Mesodermal cell (in vitro differentiated cells): Measurements from ENCODE around the gene IRX6.

Source experiments
- H3K27ac ChIP-seq: 2 replicates; pipeline ENCODE4 v1.7.0; 2013; ENCODE audit warnings: mild to moderate bottlenecking, low read depth, low read length, moderate library complexity; ENCODE audit not compliant: severe bottlenecking
- H3K36me3 ChIP-seq: 2 replicates; pipeline ENCODE4 v1.7.1; 2013; ENCODE audit warnings: mild to moderate bottlenecking, low read length, moderate library complexity; ENCODE audit not compliant: control insufficient read depth, insufficient read depth
- H3K4me1 ChIP-seq: one replicate; pipeline ENCODE4 v1.7.1; 2013; ENCODE audit warnings: mild to moderate bottlenecking, low read length; ENCODE audit not compliant: insufficient read depth, control insufficient read depth, poor library complexity, severe bottlenecking
- H3K4me3 ChIP-seq: 2 replicates; pipeline ENCODE4 v1.7.0; 2013; ENCODE audit warnings: low read length, control low read depth, mild to moderate bottlenecking; ENCODE audit not compliant: insufficient read depth, poor library complexity, severe bottlenecking; ENCODE audit errors: extremely low read depth
- H3K9me3 ChIP-seq: 2 replicates; pipeline ENCODE4 v1.7.1; 2013; ENCODE audit warnings: mild to moderate bottlenecking, low read length, moderate library complexity; ENCODE audit not compliant: control insufficient read depth
- WGBS, 2 experiments: methylation state at CpG; one replicate each; pipeline ENCODE4 v1.1.5; 2013; ENCODE audit warnings: missing lambda C conversion rate in 2 of 2; ENCODE audit not compliant: insufficient coverage in 2 of 2; 5-methylcytosine and 5-hydroxymethylcytosine counted together

Gene IRX6

DNA sequence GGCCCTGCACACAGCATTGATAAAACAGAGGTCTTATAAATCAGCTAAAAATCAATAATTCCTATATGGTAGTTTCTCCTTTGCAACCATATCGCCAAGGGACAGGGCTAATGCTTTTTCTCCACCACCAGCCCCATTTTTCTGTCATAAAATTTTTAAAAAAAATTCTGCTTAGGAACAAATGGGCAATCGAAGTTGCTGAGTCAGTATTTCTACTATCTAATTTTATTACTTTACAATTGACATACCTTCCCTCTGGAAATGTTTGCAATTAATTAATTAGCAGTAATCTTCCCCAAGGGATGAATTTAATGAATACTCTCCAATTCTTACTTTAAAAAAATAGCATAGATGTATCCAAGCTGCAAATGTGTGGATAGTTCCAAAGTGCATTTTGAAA, 1.7 kb upstream of the IRX6 start:
- H3K27ac ChIP-seq, result no peak overlapping the region
- no peaks in the 10 kb centered on the region for H3K36me3 ChIP-seq
- WGBS, 2 experiments, result no CpG with 5 or more reads among the region's 2 CpGs
- H3K4me3 ChIP-seq, result no peak overlapping the region
- peaks cover 6% of the 10 kb centered on the region for H3K4me1 ChIP-seq
- H3K9me3 ChIP-seq, result no peaks in the 10 kb centered on the region

DNA sequence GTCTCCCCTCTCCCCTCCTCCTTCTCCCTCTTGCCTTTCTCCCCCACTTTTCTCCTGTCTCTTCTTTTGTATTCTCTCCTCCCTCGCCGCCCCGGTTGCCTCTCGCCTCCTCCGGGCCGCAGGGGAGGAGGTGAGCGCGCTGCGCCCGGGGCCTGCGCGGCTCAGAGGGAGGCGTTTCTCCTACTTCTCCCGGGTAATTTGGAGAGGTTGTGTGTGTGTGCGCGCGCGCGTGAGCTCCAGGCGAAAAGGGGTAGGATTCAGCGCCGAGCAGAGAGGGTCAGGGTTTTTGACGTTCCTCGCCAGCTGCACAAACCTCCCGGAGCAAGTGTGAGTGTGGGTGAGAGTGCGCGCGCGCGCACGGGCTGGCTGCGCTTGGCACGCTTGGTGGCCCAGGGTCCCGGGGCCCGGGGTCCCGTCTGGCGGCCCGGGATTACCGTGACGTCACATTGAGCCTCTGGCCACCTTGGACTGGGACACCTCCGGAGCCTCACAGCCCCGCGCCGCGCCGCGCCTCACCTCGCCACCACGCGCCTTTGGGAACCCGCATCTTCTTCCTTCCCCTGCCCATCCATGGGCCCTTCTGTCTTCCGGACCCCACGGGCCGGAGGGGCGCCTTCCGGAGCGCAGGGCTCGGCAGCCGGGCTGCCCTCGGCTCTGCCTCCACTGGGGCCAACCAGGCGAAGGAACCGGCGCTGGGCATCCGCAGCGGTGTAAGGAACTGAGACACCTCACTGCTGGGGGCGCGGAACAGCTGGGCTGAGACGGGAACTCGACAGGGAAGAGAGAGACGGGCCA, 479 bp downstream of the IRX6 start:
- Histone ChIP-seq H3K9me3 (no peaks in the 10 kb centered on the region), H3K4me1 (peaks cover 17% of the 10 kb centered on the region), H3K4me3 (peak overlapping the region; percentile 11), H3K27ac (no peak overlapping the region), H3K36me3 (no peaks in the 10 kb centered on the region)
- 0% methylated on average over 45 to 52 of the region's 70 CpGs for WGBS, 2 experiments

DNA sequence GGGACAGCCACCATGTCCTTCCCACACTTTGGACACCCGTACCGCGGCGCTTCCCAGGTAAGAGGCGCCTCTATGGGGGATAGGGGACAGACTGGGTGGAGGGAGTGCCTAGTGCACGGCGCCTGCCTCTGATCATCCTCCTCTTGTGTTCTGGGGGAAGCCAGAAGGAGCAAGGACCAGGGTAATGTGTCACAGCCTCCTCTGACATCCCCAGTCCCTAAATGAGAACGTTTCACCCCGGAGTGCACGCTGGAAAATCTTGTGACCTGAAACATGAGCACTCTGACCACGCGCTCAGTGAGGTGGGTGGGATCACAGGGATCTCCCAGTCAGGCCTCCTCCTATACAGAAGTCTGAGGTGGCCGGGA, 1.1 kb downstream of the IRX6 start:
- no peaks in the 10 kb centered on the region for H3K9me3 ChIP-seq
- 0% methylated on average over 1 to 3 of the region's 13 CpGs for WGBS, 2 experiments
- H3K36me3 ChIP-seq, result no peaks in the 10 kb centered on the region
- no peak overlapping the region for H3K27ac ChIP-seq
- peaks cover 23% of the 10 kb centered on the region for H3K4me1 ChIP-seq
- H3K4me3 ChIP-seq, result peak overlapping the region; percentile 11

DNA sequence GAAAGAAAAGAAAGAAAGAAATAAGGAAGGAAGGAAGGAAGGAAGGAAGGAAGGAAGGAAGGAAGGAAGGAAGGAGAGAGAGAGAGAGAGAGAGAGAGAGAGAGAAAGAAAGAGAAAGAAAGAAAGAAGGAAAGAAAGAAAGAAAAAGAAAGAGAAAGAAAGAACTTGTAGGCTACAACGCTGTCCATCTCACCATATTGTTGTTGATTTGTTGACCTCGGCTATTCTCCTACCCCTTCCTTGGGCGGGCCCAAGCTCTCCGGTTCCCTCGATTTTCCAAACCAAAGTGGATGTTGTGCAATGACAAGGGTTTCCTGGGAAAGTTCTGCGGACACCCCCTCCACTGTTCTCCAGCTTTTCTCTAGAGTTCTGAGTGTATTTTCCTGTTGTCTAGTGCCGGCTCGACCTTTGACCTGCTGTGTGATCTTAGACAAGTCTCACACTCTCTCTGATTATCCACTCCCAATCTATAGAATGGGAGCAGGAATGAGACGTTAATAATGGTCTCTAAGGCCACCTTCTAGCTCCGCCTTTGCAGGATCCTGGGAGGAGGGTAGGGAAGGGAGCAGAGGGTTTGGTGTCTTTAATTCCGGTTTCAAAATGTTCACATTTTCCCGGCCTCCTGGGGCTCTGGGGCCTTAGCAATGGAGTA, 1.6 kb downstream of the IRX6 start:
- 43 to 44% methylated on average over 6 of the region's 12 CpGs for WGBS, 2 experiments
- H3K36me3 ChIP-seq, result no peaks in the 10 kb centered on the region
- H3K4me3 ChIP-seq, result no peak overlapping the region
- peaks cover 23% of the 10 kb centered on the region for H3K4me1 ChIP-seq
- no peak overlapping the region for H3K27ac ChIP-seq
- no peaks in the 10 kb centered on the region for H3K9me3 ChIP-seq

DNA sequence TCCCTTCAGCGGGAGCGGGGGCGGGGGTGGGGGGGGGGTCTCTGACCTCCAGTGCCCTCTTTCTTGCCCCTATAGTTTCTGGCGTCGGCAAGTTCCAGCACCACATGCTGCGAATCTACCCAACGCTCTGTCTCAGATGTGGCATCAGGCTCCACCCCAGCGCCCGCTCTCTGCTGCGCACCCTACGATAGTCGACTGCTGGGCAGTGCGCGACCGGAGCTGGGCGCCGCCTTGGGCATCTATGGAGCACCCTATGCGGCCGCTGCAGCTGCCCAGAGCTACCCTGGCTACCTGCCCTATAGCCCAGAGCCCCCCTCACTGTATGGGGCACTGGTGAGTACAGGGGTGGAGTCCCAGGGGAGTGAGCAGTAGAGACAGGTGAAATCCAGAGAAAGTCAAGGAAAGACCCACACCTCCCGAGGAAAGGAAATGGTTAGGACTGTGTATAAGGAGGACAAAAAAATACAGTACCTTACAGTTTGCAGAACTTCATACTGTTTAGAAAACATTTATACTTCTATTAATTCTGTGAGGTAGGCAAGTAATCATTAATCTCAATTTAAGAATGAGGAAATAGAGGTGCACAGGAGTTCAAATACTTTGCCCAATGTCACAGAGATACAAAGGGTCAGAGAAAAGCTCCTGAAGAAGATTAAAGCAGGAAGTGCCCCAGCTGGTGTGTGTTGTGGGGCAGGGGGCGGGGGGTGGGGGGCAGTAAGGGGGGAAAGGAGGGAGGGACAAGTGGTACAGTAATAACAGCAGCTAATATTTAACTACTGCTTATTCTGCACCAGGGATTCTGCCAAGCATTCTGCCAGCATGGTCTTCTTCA, 2.5 kb downstream of the IRX6 start:
- Histone ChIP-seq H3K9me3 (no peaks in the 10 kb centered on the region), H3K36me3 (no peaks in the 10 kb centered on the region), H3K4me3 (no peak overlapping the region), H3K4me1 (peaks cover 26% of the 10 kb centered on the region), H3K27ac (no peak overlapping the region)
- WGBS, 2 experiments, result 30 to 37% methylated on average over 4 to 16 of the region's 21 CpGs

DNA sequence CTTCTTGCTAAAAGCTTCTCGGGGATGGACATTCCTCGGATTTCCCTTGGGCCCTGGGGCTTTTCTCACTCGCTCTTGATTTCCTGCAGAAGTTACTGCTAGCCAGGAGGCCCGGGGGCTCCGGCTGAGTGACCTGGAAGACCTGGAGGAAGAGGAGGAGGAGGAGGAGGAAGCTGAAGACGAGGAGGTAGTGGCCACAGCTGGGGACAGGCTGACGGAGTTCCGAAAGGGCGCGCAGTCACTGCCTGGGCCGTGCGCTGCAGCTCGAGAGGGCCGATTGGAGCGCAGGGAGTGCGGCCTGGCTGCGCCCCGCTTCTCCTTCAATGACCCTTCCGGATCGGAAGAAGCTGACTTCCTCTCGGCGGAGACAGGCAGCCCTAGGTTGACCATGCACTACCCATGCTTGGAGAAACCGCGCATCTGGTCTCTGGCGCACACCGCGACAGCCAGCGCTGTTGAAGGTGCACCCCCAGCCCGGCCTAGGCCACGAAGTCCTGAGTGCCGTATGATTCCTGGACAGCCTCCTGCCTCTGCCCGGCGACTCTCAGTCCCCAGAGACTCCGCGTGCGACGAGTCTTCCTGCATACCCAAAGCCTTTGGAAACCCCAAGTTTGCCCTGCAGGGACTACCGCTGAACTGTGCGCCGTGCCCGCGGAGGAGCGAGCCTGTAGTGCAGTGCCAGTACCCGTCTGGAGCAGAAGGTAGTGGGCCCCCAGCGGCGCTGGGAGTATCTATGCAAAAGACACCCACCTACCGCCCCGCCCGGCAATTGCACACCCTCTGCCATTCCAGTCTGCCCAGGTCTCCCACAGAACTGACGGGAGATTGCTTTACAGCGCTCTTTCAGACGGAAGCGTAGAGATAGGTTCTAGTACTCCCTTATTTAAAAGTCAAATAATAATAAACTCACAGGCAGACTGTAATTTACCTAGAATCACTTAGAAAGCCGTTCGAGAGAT, 4.9 kb downstream of the IRX6 start:
- no peak overlapping the region for H3K27ac ChIP-seq
- H3K36me3 ChIP-seq, result no peaks in the 10 kb centered on the region
- H3K4me1 ChIP-seq, result peaks cover 24% of the 10 kb centered on the region
- no peaks in the 10 kb centered on the region for H3K9me3 ChIP-seq
- 7 to 16% methylated on average over 51 to 55 of the region's 55 CpGs for WGBS, 2 experiments
- peak overlapping the region; percentile 11 for H3K4me3 ChIP-seq

DNA sequence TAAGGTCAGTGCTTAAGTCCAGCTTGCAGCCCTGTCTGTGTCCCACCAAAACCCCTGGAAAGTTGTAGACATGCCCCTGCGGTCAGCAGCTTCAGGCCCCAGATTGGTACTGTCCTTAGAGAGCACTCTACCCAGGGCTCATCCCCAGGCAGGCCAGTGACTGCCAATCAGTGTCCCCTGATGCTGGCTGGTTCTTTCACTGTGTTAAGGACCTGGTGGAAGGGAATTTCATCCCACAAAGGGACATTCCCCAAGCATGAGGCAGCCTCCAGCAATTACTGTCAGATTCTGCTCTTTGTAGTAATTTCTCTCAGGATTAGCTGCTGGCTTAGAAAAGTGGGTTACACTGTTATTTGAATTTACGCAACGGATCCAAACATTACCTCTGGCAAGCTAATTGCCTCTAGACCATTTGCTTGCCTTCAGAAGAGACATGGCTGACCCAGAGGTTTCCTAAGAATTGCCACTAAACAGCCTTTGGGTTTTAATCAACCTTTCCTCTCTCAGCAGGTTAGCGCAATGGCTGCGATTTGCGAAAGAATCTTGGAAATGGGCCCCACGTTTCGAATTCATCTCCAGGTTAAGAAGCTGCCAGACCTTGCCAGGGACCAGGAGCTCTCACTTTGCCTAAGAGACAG, 5.9 kb downstream of the IRX6 start:
- WGBS, 2 experiments, result 37 to 47% methylated on average over 8 of the region's 8 CpGs
- Histone ChIP-seq H3K27ac (no peak overlapping the region), H3K9me3 (no peaks in the 10 kb centered on the region), H3K4me3 (no peak overlapping the region), H3K36me3 (no peaks in the 10 kb centered on the region), H3K4me1 (peaks cover 21% of the 10 kb centered on the region)

DNA sequence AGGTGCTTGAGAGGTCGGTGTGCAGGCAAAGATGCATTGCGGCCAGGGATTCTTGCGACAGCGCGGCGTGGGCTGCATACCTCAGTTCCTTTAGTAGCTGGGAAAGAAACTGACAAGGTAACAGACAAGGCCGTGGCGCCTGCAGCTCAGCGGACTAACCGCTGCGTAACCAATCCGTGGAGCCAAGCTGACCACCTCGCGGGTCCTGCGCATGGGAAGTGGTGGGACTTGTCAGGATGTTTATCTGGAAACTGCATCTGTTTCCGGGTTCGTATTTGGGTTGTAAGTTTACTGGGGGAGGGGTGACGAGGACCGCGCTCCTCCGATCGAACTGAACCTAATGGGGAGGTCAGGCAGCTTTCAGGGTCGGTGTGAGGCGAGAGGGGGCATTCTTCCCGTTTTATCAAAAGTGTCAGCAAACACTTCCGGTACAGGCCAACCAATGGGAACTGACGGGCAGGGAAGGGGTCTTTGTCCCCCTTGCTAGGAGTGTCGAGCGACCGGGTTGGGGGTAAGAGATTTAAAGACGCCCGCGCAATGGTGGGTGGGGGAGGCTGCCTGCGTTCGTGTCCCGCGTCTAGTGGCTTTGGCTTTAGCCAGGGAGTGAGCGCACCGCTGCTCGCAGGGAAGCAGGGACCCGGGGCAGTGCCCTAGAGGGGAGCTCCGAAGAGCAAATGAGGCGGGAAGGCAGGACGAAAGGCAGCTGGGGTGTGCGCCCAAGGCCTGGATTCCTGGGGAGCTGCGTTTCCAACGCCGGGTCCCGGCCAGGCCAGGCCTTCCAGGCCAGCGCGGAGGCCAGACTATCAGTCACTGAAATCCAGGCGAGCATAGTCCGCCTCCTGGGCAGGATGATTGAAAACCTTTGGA, 7.0 kb downstream of the IRX6 start:
- H3K4me3 ChIP-seq, result peak overlapping the region; percentile 23
- WGBS, 2 experiments, result 40 to 41% methylated on average over 46 to 52 of the region's 53 CpGs
- H3K9me3 ChIP-seq, result no peaks in the 10 kb centered on the region
- no peak overlapping the region for H3K27ac ChIP-seq
- peaks cover 20% of the 10 kb centered on the region for H3K4me1 ChIP-seq
- no peaks in the 10 kb centered on the region for H3K36me3 ChIP-seq

DNA sequence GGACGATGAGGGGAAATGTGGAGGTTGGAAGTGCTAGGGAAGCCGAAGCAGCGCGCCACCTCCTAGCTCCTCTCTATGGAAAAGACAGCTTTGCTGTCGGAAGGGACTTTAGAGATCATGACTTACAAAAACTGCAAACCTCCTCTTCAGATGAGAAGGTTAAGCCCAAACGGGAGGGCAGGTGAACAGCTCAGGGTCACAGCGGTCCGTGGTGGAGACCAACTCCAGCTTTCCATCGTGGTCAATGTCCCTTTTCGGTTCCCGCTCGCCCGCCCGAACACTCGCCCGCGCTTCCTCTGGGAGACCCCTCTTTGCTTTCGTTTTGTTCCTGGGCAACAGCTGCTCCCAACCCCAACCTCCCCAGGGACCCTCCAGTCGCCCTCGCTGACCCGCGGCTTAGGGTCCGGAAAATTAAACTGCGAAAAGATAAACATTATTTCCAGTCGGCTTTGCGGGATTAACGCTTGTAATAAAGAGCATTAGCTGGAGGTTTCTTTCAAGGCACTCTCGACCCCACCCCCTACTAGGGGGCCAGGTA, 7.7 kb downstream of the IRX6 start:
- Histone ChIP-seq H3K27ac (no peak overlapping the region), H3K4me1 (peaks cover 20% of the 10 kb centered on the region), H3K36me3 (no peaks in the 10 kb centered on the region), H3K9me3 (no peaks in the 10 kb centered on the region), H3K4me3 (peak overlapping the region; percentile 23)
- WGBS, 2 experiments, result 38 to 42% methylated on average over 11 to 16 of the region's 28 CpGs
